ENCODE data around the gene GLT1D1.
"Not testable (repeated sequence)": the region's sequence is repeated elsewhere in the genome, so short reads cannot be mapped to it uniquely, and the experiment has no call there.

Gene GLT1D1

GRCh38 chr12:128844031-128844635, 9.1 kb upstream of the GLT1D1 start:
- peak; percentile 50 for DNase-seq (ENCODE audit: low spot score)
- in situ Hi-C loops (cut with MboI; ENCODE audit: low sequenced_read_pairs, unreplicated experiment), result no loop called here

GRCh38 chr12:128846671-128847070, 6.6 kb upstream of the GLT1D1 start:
- in situ Hi-C loops (cut with MboI; ENCODE audit: low sequenced_read_pairs, unreplicated experiment); DNase-seq (ENCODE audit: low spot score): not testable (repeated sequence)

More at GRCh38 chr12:128844031-128844635, 9.1 kb upstream of the GLT1D1 start:
- TF ChIP-seq CTCF (IDR thresholded peaks at IDR 0.05; ENCODE audit: borderline replicate concordance, control extremely low read depth, extremely low read depth, insufficient read depth, missing control alignments), result no peak

GRCh38 chr12:128848371-128848770, 4.9 kb upstream of the GLT1D1 start:
- TF ChIP-seq CTCF (IDR thresholded peaks at IDR 0.05; ENCODE audit: borderline replicate concordance, control extremely low read depth, extremely low read depth, insufficient read depth, missing control alignments), result no peak
- no peak for DNase-seq (ENCODE audit: low spot score)
- in situ Hi-C loops (cut with MboI; ENCODE audit: low sequenced_read_pairs, unreplicated experiment), result no loop called here

- DNase-seq (ENCODE audit: low spot score); in situ Hi-C loops (cut with MboI; ENCODE audit: low sequenced_read_pairs, unreplicated experiment): not testable (repeated sequence)
Measured at GRCh38 chr12:128849806-128850205, 3.5 kb upstream of the GLT1D1 start.

GRCh38 chr12:128850400-128850799, 2.9 kb upstream of the GLT1D1 start:
- DNase-seq (ENCODE audit: low spot score), result no peak
- in situ Hi-C loops (cut with MboI; ENCODE audit: low sequenced_read_pairs, unreplicated experiment), result no loop called here
- no peak for TF ChIP-seq CTCF (IDR thresholded peaks at IDR 0.05; ENCODE audit: borderline replicate concordance, control extremely low read depth, extremely low read depth, insufficient read depth, missing control alignments)

- DNase-seq (ENCODE audit: low spot score); in situ Hi-C loops (cut with MboI; ENCODE audit: low sequenced_read_pairs, unreplicated experiment): not testable (repeated sequence)
Measured at GRCh38 chr12:128851429-128851828, 1.8 kb upstream of the GLT1D1 start.

- DNase-seq (ENCODE audit: low spot score), result no peak
- in situ Hi-C loops (cut with MboI; ENCODE audit: low sequenced_read_pairs, unreplicated experiment), result no loop called here
- no peak for TF ChIP-seq CTCF (IDR thresholded peaks at IDR 0.05; ENCODE audit: borderline replicate concordance, control extremely low read depth, extremely low read depth, insufficient read depth, missing control alignments)
Measured at GRCh38 chr12:128852026-128852698, 1.1 kb upstream of the GLT1D1 start.

- in situ Hi-C loops (cut with MboI; ENCODE audit: low sequenced_read_pairs, unreplicated experiment), result no loop called here
- no peak for TF ChIP-seq CTCF (IDR thresholded peaks at IDR 0.05; ENCODE audit: borderline replicate concordance, control extremely low read depth, extremely low read depth, insufficient read depth, missing control alignments)
- peak; percentile 58 for DNase-seq (ENCODE audit: low spot score)
Measured at GRCh38 chr12:128853600-128854197, 421 bp downstream of the GLT1D1 start.
